ENCODE results near the gene ANTKMT.

The ANTKMT gene

DNA sequence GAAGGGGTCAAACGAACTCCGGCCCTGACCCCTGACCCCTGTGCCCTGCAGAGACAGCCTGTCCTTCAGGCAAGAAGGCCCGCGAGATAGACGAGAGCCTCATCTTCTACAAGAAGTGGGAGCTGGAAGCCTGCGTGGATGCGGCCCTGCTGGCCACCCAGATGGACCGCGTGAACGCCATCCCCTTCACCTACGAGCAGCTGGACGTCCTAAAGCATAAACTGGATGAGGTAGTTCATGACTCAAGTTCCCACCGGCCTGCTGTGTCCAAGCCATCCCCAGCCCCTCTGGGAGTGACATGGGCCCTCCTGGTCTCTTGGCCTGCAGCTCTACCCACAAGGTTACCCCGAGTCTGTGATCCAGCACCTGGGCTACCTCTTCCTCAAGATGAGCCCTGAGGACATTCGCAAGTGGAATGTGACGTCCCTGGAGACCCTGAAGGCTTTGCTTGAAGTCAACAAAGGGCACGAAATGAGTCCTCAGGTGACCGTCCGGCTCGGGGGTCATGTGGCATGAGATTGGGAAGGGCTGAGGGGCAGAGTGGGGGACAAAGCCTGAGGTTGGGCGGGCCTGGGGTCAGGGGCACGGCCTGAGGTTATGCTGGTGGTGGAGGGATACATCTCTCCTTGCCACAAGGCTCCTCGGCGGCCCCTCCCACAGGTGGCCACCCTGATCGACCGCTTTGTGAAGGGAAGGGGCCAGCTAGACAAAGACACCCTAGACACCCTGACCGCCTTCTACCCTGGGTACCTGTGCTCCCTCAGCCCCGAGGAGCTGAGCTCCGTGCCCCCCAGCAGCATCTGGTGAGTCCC is 45.3 kb downstream of the ANTKMT start:
- no peak for DNase-seq

GRCh38 chr16:766820-767640 is 46.1 kb downstream of the ANTKMT start:
- DNase-seq = no peak

- no peak for DNase-seq
These were observed 46.8 kb downstream of the ANTKMT start for GRCh38 chr16:767743-768235.

- DNase-seq = no peak
These were observed 47.5 kb downstream of the ANTKMT start for GRCh38 chr16:768428-768827.

- no peak for DNase-seq
These were observed 48.3 kb downstream of the ANTKMT start for GRCh38 chr16:769184-769784.

GRCh38 chr16:769934-770333 is 49.0 kb downstream of the ANTKMT start:
- no peak for DNase-seq

GRCh38 chr16:770411-770810 is 49.5 kb downstream of the ANTKMT start:
- DNase-seq = no peak
